ENCODE data around the gene SLC8A2. TPM values are rescaled to one million over a fixed set of nuclear protein-coding genes. Genes with fewer than 3 reads are reported as not detected.

SLC8A2 gene
- total and polyA plus RNA-seq, 10 of the 15 experiments (the other 5 are each of a cell fraction or from before 2014, with no cell fraction given) = not detected

DNA sequence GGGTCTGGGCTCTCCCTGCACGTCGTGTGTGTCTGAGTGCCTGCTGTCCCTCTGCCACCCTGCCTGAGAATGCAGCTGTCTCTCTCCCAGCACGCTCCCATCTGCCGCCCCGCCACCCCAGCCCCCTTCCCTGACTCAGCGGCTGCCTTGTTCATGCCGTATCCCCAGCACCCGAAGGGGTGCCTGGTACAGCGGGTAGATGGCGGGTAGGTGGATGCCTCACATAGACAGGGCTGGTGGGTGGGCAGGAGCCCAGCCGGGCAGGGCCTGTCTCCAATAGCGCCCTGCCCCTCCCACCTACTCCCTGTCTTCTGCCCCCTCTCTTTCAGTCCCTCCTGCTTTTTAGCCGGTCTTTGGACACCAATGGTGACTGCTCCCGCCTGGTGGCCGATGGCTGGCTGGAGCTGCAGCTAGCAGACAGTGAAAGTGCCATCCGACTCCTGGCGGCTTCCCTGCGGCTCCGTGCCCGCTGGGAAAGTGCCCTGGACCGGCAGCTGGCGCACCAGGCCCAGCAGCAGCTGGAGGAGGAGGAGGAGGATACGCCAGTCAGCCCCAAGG, 92.2 kb downstream of the SLC8A2 start (continued):
- TF ChIP-seq, protein P1, sequence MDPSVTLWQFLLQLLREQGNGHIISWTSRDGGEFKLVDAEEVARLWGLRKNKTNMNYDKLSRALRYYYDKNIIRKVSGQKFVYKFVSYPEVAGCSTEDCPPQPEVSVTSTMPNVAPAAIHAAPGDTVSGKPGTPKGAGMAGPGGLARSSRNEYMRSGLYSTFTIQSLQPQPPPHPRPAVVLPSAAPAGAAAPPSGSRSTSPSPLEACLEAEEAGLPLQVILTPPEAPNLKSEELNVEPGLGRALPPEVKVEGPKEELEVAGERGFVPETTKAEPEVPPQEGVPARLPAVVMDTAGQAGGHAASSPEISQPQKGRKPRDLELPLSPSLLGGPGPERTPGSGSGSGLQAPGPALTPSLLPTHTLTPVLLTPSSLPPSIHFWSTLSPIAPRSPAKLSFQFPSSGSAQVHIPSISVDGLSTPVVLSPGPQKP (IDR thresholded peaks at IDR 0.05; ENCODE audit: low read depth, low read length) = no peak
- TF ChIP-seq CBX3 (IDR thresholded peaks at IDR 0.05; ENCODE audit: borderline replicate concordance, low read depth) = no peak
- TF ChIP-seq RCOR1 (conservative IDR thresholded peaks at IDR 0.05; ENCODE audit: low read depth, low read length) = no peak
- TF ChIP-seq, protein P2, sequence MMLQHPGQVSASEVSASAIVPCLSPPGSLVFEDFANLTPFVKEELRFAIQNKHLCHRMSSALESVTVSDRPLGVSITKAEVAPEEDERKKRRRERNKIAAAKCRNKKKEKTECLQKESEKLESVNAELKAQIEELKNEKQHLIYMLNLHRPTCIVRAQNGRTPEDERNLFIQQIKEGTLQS (IDR thresholded peaks at IDR 0.05; ENCODE audit: borderline replicate concordance, extremely low read depth, low read depth, low read length) = no peak
- no peak for TF ChIP-seq RB1 (IDR thresholded peaks at IDR 0.05; ENCODE audit: borderline replicate concordance)
- no peak for TF ChIP-seq WRNIP1 (IDR thresholded peaks at IDR 0.05; ENCODE audit: borderline replicate concordance, low read depth, low read length)
- TF ChIP-seq HDAC2 (IDR thresholded peaks at IDR 0.05) = no peak
- no peak for TF ChIP-seq ATF7 (IDR thresholded peaks at IDR 0.05; ENCODE audit: low read depth)
- TF ChIP-seq SMARCA5 (IDR thresholded peaks at IDR 0.05) = no peak

DNA sequence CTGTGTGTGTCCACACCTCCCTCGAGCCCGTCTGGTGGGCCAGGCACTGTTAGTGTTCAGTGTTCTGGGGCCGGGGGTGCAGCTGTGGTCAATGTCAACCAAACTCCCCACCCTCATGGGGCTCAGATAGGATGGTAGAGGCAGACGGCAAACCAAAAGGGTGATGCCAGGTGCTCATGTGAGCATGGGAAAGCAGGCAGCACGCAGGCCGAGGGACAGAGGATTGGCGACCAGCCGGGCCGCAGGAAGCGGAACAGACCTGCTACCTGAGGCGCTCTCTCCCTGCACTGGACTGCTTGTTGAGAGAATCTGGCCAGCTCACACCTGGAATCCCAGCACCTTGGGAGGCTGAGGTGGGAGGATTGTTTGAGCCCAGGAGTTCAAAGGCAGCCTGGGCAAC, 93.4 kb downstream of the SLC8A2 start:
- ChIA-PET SMC1A (ENCODE audit: uncharacterized antibody, unreplicated experiment) (interaction anchor here (1.1 kb wide), 1 partner anchor 29 kb away, joined by 3 read pairs; the partner anchor contains the start of gene DHX34), CTCF (interaction anchor here (0.9 kb wide), 1 partner anchor 29 kb away, joined by 3 read pairs; the partner anchor contains the start of gene DHX34), POLR2A (no interaction called here), RAD21 (ENCODE audit: unreplicated experiment) (no interaction called here)
- no peak overlapping the region for H2AFZ ChIP-seq (ENCODE audit: control insufficient read depth, low read depth, low read length)
- no peak for ATAC-seq
- WGBS (ENCODE audit: insufficient coverage, insufficient replicate concordance, low lambda C conversion rate, missing lambda C conversion rate) = 97% methylated on average over 11 of the region's 11 CpGs
- intact Hi-C loops (cut with micrococcal nuclease; ENCODE audit: unreplicated experiment) (no loop called here), in situ Hi-C loops (cut with MboI) (no loop called here)
- BruUV-seq (replicated peaks) = no TSS peak
- H3K27ac ChIP-seq (ENCODE audit: control insufficient read depth, insufficient read depth) = no peak overlapping the region
- no peak overlapping the region for H3K4me3 ChIP-seq
- FAIRE-seq = no peak
- no peak for DNase-seq (ENCODE audit: low read depth, low spot score)
- H3K4me1 ChIP-seq (ENCODE audit: control insufficient read depth, insufficient read depth, low read length) = peaks cover 4% of the 10 kb centered on the region; the same call in 1 of the 2 replicates
- no peaks in the 10 kb centered on the region for H3K79me2 ChIP-seq (ENCODE audit: control insufficient read depth, insufficient read depth, low read length)
- no peaks in the 10 kb centered on the region for H3K9me3 ChIP-seq (replicated peaks; ENCODE audit: control insufficient read depth, insufficient read depth, low read length)
- H3K4me2 ChIP-seq (ENCODE audit: control insufficient read depth, insufficient read depth) = no peak overlapping the region
- no peaks in the 10 kb centered on the region for H4K20me1 ChIP-seq (ENCODE audit: control insufficient read depth, insufficient read depth)
- peaks cover 9 to 38% of the 10 kb centered on the region in 2 experiments; a peak in 3 of 4 replicates for H3K36me3 ChIP-seq (ENCODE audit: control insufficient read depth in 2 of 2, insufficient read depth in 2 of 2, low read length in 1 of 2)
- no peak overlapping the region for H3K9ac ChIP-seq (ENCODE audit: control insufficient read depth, insufficient read depth, low read length)
- H3K27me3 ChIP-seq (replicated peaks in 1 of 2; ENCODE audit: control insufficient read depth in 2 of 2, insufficient read depth in 2 of 2, low read length in 1 of 2) = no peaks in the 10 kb centered on the region
- TF ChIP-seq, protein P3, sequence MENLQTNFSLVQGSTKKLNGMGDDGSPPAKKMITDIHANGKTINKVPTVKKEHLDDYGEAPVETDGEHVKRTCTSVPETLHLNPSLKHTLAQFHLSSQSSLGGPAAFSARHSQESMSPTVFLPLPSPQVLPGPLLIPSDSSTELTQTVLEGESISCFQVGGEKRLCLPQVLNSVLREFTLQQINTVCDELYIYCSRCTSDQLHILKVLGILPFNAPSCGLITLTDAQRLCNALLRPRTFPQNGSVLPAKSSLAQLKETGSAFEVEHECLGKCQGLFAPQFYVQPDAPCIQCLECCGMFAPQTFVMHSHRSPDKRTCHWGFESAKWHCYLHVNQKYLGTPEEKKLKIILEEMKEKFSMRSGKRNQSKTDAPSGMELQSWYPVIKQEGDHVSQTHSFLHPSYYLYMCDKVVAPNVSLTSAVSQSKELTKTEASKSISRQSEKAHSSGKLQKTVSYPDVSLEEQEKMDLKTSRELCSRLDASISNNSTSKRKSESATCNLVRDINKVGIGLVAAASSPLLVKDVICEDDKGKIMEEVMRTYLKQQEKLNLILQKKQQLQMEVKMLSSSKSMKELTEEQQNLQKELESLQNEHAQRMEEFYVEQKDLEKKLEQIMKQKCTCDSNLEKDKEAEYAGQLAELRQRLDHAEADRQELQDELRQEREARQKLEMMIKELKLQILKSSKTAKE (IDR thresholded peaks at IDR 0.05; ENCODE audit: low read depth, poor library complexity, severe bottlenecking) = no peak
- TF ChIP-seq, protein P4, sequence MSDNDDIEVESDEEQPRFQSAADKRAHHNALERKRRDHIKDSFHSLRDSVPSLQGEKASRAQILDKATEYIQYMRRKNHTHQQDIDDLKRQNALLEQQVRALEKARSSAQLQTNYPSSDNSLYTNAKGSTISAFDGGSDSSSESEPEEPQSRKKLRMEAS (IDR thresholded peaks at IDR 0.05; ENCODE audit: low read depth, low read length) = no peak
- TF ChIP-seq, protein P5, sequence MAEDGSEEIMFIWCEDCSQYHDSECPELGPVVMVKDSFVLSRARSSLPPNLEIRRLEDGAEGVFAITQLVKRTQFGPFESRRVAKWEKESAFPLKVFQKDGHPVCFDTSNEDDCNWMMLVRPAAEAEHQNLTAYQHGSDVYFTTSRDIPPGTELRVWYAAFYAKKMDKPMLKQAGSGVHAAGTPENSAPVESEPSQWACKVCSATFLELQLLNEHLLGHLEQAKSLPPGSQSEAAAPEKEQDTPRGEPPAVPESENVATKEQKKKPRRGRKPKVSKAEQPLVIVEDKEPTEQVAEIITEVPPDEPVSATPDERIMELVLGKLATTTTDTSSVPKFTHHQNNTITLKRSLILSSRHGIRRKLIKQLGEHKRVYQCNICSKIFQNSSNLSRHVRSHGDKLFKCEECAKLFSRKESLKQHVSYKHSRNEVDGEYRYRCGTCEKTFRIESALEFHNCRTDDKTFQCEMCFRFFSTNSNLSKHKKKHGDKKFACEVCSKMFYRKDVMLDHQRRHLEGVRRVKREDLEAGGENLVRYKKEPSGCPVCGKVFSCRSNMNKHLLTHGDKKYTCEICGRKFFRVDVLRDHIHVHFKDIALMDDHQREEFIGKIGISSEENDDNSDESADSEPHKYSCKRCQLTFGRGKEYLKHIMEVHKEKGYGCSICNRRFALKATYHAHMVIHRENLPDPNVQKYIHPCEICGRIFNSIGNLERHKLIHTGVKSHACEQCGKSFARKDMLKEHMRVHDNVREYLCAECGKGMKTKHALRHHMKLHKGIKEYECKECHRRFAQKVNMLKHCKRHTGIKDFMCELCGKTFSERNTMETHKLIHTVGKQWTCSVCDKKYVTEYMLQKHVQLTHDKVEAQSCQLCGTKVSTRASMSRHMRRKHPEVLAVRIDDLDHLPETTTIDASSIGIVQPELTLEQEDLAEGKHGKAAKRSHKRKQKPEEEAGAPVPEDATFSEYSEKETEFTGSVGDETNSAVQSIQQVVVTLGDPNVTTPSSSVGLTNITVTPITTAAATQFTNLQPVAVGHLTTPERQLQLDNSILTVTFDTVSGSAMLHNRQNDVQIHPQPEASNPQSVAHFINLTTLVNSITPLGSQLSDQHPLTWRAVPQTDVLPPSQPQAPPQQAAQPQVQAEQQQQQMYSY (CRISPR knock-in tag; IDR thresholded peaks at IDR 0.05) = no peak
- no peak for TF ChIP-seq KLF5 (IDR thresholded peaks at IDR 0.05; ENCODE audit: partially characterized antibody)
- no peak for TF ChIP-seq IKZF2 (IDR thresholded peaks at IDR 0.05)
- no peak for TF ChIP-seq SMAD1 (IDR thresholded peaks at IDR 0.05; ENCODE audit: low read depth, partially characterized antibody)
